Lower leg skin (tissue), 3 donors: Measurements from ENCODE around the gene KDM6B.

Source experiments
- POLR2A ChIP-seq, 2 donors: fragments of 450-650 bp; IDR thresholded peaks; one replicate each; pipeline ENCODE4 v1.6.1; 2016 to 2017; ENCODE audit warnings: antibody characterized with exemption in 2 of 2, mild to moderate bottlenecking in 1 of 2, moderate library complexity in 1 of 2
- TF ChIP-seq, protein P1 (sequence below), 3 donors: fragments of 450-650 bp; IDR thresholded peaks; one replicate each; pipeline ENCODE4 v1.5.1; 2016; ENCODE audit warnings: antibody characterized with exemption in 3 of 3, mild to moderate bottlenecking in 3 of 3, moderate library complexity in 2 of 3

DNA sequence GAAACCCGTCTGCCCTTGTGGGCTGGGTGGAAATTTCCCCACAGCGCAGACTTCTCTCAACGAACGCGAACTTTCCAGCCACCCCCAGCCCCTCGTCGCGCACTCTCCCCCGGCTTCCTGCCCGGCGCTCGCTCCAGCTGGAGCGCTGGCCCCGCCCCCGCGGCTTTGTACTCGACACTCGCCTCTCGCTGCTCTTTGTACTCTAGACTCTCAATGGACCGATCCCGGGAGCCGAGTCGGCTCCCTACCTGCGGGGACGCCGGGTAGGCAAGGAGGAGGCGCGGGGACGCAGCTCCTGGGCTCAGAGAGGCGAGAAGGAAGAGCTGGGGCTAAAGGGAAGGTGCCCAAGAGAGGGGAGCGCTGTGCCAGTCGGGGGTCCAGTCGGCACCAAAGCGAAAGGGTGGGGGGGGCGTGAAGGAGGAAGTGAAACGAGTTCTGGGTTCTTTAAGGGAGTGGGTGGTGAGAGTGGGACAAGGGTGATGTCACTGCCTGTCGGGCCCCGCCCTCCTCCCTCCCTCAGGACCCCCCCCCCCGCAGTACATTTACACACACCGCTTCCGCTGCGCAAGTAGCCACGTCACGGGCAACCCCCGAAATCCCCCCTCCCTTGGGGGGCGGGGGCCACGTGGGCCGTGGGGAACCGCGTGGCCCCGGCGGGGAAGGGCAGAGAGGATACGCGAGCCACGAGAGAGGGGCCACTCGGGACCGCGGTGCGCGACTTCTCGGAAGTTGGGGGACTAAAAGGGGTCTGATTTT is 9.7 kb downstream of the KDM6B start:
- TF ChIP-seq, protein P1, sequence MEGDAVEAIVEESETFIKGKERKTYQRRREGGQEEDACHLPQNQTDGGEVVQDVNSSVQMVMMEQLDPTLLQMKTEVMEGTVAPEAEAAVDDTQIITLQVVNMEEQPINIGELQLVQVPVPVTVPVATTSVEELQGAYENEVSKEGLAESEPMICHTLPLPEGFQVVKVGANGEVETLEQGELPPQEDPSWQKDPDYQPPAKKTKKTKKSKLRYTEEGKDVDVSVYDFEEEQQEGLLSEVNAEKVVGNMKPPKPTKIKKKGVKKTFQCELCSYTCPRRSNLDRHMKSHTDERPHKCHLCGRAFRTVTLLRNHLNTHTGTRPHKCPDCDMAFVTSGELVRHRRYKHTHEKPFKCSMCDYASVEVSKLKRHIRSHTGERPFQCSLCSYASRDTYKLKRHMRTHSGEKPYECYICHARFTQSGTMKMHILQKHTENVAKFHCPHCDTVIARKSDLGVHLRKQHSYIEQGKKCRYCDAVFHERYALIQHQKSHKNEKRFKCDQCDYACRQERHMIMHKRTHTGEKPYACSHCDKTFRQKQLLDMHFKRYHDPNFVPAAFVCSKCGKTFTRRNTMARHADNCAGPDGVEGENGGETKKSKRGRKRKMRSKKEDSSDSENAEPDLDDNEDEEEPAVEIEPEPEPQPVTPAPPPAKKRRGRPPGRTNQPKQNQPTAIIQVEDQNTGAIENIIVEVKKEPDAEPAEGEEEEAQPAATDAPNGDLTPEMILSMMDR (IDR thresholded peaks at IDR 0.05), result no peak
- no peak for TF ChIP-seq POLR2A (IDR thresholded peaks at IDR 0.05)
